ENCODE measurements around the gene YWHAE.

GRCh38 chr17:1390432-1391367 is 9.3 kb downstream of the YWHAE start:
- TF ChIP-seq EZH2phosphoT487 (IDR thresholded peaks at IDR 0.05; ENCODE audit: insufficient read depth, low read depth) (no peak), EZH2 (IDR thresholded peaks at IDR 0.05; ENCODE audit: insufficient read depth, poor library complexity, severe bottlenecking) (no peak)

All from GM23248 (cell line).